AG04450 (cell line): Measurements from ENCODE around the gene BLCAP. TPM values are rescaled to one million over a fixed set of nuclear protein-coding genes. Genes with fewer than 3 reads are reported as not detected.
"Not testable (repeated sequence)": the region's sequence is repeated elsewhere in the genome, so short reads cannot be mapped to it uniquely, and the experiment has no call there.

ENCODE experiments used
- CTCF ChIA-PET: fragments of 300-600, 350-600 bp; formaldehyde crosslinking; extraction: SDS; loops from one replicate; lab custom pipeline; 2022; ENCODE audit warnings: antibody characterized with exemption, inconsistent platforms; lab: Charles Lee
- POLR2A ChIA-PET: fragments of 350-600 bp; formaldehyde crosslinking; extraction: SDS; loops from one replicate; lab custom pipeline; 2021; ENCODE audit warnings: antibody characterized with exemption, inconsistent platforms; lab: Yijun Ruan, JAX
- DNase-seq: peaks from one replicate; pipeline ENCODE4 v3.0.0-alpha.2; 2011; ENCODE audit warnings: low read depth, low spot score
- H3K27ac ChIP-seq: one replicate; pipeline ENCODE4 v1.5.1; 2012; ENCODE audit warnings: low read depth, low read length, control low read depth
- H3K27me3 ChIP-seq: one replicate; pipeline ENCODE4 v1.6.0; 2012; ENCODE audit warnings: low read length; ENCODE audit not compliant: control insufficient read depth, insufficient read depth
- H3K4me3 ChIP-seq: 2 replicates; pipeline ENCODE4 v1.5.1; 2011; ENCODE audit warnings: mild to moderate bottlenecking, low read depth, low read length, control low read depth
- H3K9me3 ChIP-seq: 2 replicates; pipeline ENCODE4 v1.5.1; 2012; ENCODE audit warnings: low read length; ENCODE audit not compliant: control insufficient read depth, insufficient read depth
- CTCF ChIP-seq: IDR thresholded peaks from 2 replicates; pipeline ENCODE4 v1.5.1; 2011; ENCODE audit warnings: low read depth, low read length, control low read depth, inconsistent platforms
- polyA plus RNA-seq: library from polyadenylated mRNA; depleted of rRNA; stranded (reverse); fragments of >200 nt; gene quantifications from 2 replicates; pipeline ENCODE4 v1.2.3, GENCODE V29; 2011

BLCAP gene
- polyA plus RNA-seq, 1 experiment, result 94.1 TPM

GRCh38 chr20:37473249-37474000, 54.3 kb downstream of the BLCAP start:
- ChIA-PET POLR2A (no interaction called here), CTCF (no interaction called here)
- no peak for TF ChIP-seq CTCF

GRCh38 chr20:37472435-37472834, 55.2 kb downstream of the BLCAP start:
- POLR2A ChIA-PET, result not testable (repeated sequence)

More at GRCh38 chr20:37473249-37474000, 54.3 kb downstream of the BLCAP start:
- no peak overlapping the region for H3K4me3 ChIP-seq
- peaks cover 42% of the 10 kb centered on the region for H3K27me3 ChIP-seq
- no peak overlapping the region for H3K27ac ChIP-seq
- H3K9me3 ChIP-seq, result no peaks in the 10 kb centered on the region
- no peak for DNase-seq

GRCh38 chr20:37471741-37472235, 55.9 kb downstream of the BLCAP start:
- POLR2A ChIA-PET, result no interaction called here
- CTCF ChIA-PET, result no interaction called here

More at GRCh38 chr20:37472435-37472834, 55.2 kb downstream of the BLCAP start:
- H3K4me3 ChIP-seq, H3K9me3 ChIP-seq, H3K27ac ChIP-seq, CTCF ChIA-PET, DNase-seq: not testable (repeated sequence)
- H3K27me3 ChIP-seq, result peaks cover 48% of the 10 kb centered on the region

GRCh38 chr20:37470190-37470589, 57.5 kb downstream of the BLCAP start:
- H3K27ac ChIP-seq, CTCF ChIA-PET, H3K4me3 ChIP-seq, H3K9me3 ChIP-seq, DNase-seq, POLR2A ChIA-PET: not testable (repeated sequence)
- H3K27me3 ChIP-seq, result peaks cover 55% of the 10 kb centered on the region

More at GRCh38 chr20:37471741-37472235, 55.9 kb downstream of the BLCAP start:
- H3K9me3 ChIP-seq, result no peaks in the 10 kb centered on the region
- DNase-seq, result no peak
- peaks cover 52% of the 10 kb centered on the region for H3K27me3 ChIP-seq
- H3K4me3 ChIP-seq, result no peak overlapping the region
- H3K27ac ChIP-seq, result no peak overlapping the region
- TF ChIP-seq CTCF, result no peak

GRCh38 chr20:37469531-37469930, 58.1 kb downstream of the BLCAP start:
- ChIA-PET POLR2A (no interaction called here), CTCF (no interaction called here)
- no peak for TF ChIP-seq CTCF
- H3K27ac ChIP-seq, result no peak overlapping the region
- H3K27me3 ChIP-seq, result peaks cover 55% of the 10 kb centered on the region
- H3K4me3 ChIP-seq, result no peak overlapping the region
- no peak for DNase-seq
- H3K9me3 ChIP-seq, result no peaks in the 10 kb centered on the region

GRCh38 chr20:37468886-37469285, 58.8 kb downstream of the BLCAP start:
- no peak for TF ChIP-seq CTCF
- POLR2A ChIA-PET, result no interaction called here
- CTCF ChIA-PET, result no interaction called here
- Histone ChIP-seq H3K9me3 (no peaks in the 10 kb centered on the region), H3K4me3 (no peak overlapping the region), H3K27ac (no peak overlapping the region), H3K27me3 (peaks cover 61% of the 10 kb centered on the region)
- no peak for DNase-seq
